Measurements from ENCODE around the gene B2M. TPM values are rescaled to one million over a fixed set of nuclear protein-coding genes. Genes with fewer than 3 reads are reported as not detected.

The B2M gene
- total RNA-seq, 1 experiment from 2014 or later = 81.0 TPM

DNA sequence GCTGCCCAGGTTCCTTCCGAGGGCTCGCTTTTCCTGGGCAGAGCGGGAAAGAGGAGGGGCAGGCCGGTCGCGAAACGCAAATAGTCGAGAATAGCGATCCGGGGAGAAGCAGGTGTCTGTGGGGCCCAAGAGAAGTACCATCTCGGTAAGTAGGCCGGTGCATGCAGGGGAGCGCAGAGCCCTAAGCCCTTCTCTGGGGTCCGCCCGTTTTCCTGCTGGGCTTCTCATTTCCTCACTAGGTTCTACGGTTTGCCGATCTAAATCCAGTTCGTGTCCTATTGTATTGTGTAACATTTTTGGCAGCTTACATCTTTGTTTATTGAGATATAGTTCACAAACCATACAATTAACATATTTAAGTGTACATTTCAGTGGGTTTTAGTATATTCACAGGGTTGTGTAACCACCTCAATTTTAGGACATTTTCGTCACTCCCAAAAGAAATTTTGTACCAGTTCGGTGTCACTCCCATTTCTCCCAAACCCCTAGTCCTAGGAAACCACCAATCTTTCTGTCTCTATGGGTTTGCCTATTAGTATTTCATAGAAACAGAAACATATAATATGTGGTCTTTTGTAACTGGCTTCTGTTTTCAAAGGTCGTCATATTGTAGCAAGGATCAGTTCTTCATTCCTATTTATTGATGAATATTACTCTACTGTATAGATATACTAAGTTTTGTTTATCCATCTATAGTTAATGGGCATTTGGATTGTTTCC is 18.3 kb downstream of the B2M start:
- H3T11ph ChIP-seq (ENCODE audit: low read length) = no peak overlapping the region
- no peak overlapping the region for H2BK15ac ChIP-seq (ENCODE audit: low read depth, low read length)
- no peaks in the 10 kb centered on the region for H4K20me1 ChIP-seq (ENCODE audit: control insufficient read depth, insufficient read depth, insufficient read length)
- H2BK5ac ChIP-seq (ENCODE audit: insufficient read length, low read length) = no peak overlapping the region
- H3K4ac ChIP-seq (ENCODE audit: low read depth, low read length) = no peak overlapping the region
- no peaks in the 10 kb centered on the region for H3K9me3 ChIP-seq (ENCODE audit: control insufficient read depth, low read depth, low read length)
- H3K18ac ChIP-seq (ENCODE audit: insufficient read length, low read depth, low read length) = peak overlapping the region; percentile 57
- Mint-ChIP-seq H3K9me3 (no peaks in the 10 kb centered on the region), H3K4me1 (peaks cover 15 to 23% of the 10 kb centered on the region in 2 experiments), H3K27ac (peak overlapping the region; percentile 89 to 99 (median 98); a peak in 4 of 7 replicates), H3K27me3 (ENCODE audit: low read depth) (no peaks in the 10 kb centered on the region), H3K4me3 (peak overlapping the region; percentile 85 to 95), H3K36me3 (ENCODE audit: insufficient read depth in 1 of 3, low read depth in 3 of 3) (peaks cover 0 to 3% (median 0%) of the 10 kb centered on the region in 3 experiments; a peak in 1 of 7 replicates)
- H3K23me2 ChIP-seq (ENCODE audit: insufficient read length, low read depth, low read length, poor library complexity, severe bottlenecking) = peaks cover 7% of the 10 kb centered on the region
- no peaks in the 10 kb centered on the region for H3K79me2 ChIP-seq (ENCODE audit: insufficient read depth, low read length)
- H3K27me3 ChIP-seq (ENCODE audit: insufficient read depth, low read length) = no peaks in the 10 kb centered on the region
- peaks cover 3% of the 10 kb centered on the region; the same call in 1 of the 2 replicates for H3K4me1 ChIP-seq (ENCODE audit: insufficient read depth, low read length)
- peak overlapping the region; percentile 81 for H3K9ac ChIP-seq (ENCODE audit: extremely low read depth, insufficient read length, low read length)
- H3K14ac ChIP-seq (ENCODE audit: insufficient read depth, low read length) = peak overlapping the region; percentile 90
- peak overlapping the region; percentile 93 for H3K4me2 ChIP-seq (ENCODE audit: insufficient read depth, insufficient read length, low read length)
- H3K27ac ChIP-seq (ENCODE audit: insufficient read length, low read depth, low read length) = no peak overlapping the region
- H2BK120ac ChIP-seq (ENCODE audit: low read depth, low read length, poor library complexity, severe bottlenecking) = peak overlapping the region; percentile 53
- H4K5ac ChIP-seq (ENCODE audit: insufficient read length, low read depth, low read length) = no peak overlapping the region
- H2BK20ac ChIP-seq (ENCODE audit: low read depth, low read length, poor library complexity, severe bottlenecking) = no peak overlapping the region
- TF ChIP-seq, protein P1, sequence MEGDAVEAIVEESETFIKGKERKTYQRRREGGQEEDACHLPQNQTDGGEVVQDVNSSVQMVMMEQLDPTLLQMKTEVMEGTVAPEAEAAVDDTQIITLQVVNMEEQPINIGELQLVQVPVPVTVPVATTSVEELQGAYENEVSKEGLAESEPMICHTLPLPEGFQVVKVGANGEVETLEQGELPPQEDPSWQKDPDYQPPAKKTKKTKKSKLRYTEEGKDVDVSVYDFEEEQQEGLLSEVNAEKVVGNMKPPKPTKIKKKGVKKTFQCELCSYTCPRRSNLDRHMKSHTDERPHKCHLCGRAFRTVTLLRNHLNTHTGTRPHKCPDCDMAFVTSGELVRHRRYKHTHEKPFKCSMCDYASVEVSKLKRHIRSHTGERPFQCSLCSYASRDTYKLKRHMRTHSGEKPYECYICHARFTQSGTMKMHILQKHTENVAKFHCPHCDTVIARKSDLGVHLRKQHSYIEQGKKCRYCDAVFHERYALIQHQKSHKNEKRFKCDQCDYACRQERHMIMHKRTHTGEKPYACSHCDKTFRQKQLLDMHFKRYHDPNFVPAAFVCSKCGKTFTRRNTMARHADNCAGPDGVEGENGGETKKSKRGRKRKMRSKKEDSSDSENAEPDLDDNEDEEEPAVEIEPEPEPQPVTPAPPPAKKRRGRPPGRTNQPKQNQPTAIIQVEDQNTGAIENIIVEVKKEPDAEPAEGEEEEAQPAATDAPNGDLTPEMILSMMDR (conservative IDR thresholded peaks at IDR 0.05) = no peak
- no peak overlapping the region for H2AK5ac ChIP-seq (ENCODE audit: insufficient read length, low read length)
- H4K91ac ChIP-seq (ENCODE audit: insufficient read length, low read depth, low read length) = no peak overlapping the region
- H3K79me1 ChIP-seq (ENCODE audit: insufficient read depth, low read depth, low read length, poor library complexity, severe bottlenecking) = no peaks in the 10 kb centered on the region
- H3K56ac ChIP-seq (ENCODE audit: insufficient read length, low read depth, low read length) = no peak overlapping the region
- H2AFZ ChIP-seq (ENCODE audit: low read length) = peak overlapping the region; percentile 58
- no peak overlapping the region for H3K23ac ChIP-seq (ENCODE audit: insufficient read length, low read depth, low read length)
- DNase-seq = no peak
- no CpG with 5 or more reads among the region's 21 CpGs for WGBS (ENCODE audit: extremely low coverage, insufficient read length, low lambda C conversion rate)
- H2BK12ac ChIP-seq (ENCODE audit: insufficient read length, low read depth, low read length) = no peak overlapping the region
- no peak overlapping the region for H4K8ac ChIP-seq (replicated peaks; ENCODE audit: insufficient read length, low read depth, low read length)
